Stimulated activated CD4-positive, alpha-beta T cell treated with anti-CD3 and anti-CD28 coated beads, Interleukin-12 subunit alpha, Interleukin-12 subunit beta, amount 100 ng/mL, for 24 hours (primary cell): Measurements from ENCODE around the gene OVOL1.

Experiments used
- DNase-seq, 2 experiments: peaks; one replicate each; pipeline ENCODE4 v3.0.0-alpha.2; 2020; ENCODE audit warnings: low read depth in 2 of 2

Gene OVOL1

GRCh38 chr11:65791719-65792213 is 4.9 kb downstream of the OVOL1 start:
- DNase-seq = peak in 1 of 2 experiments; percentile 43

GRCh38 chr11:65792456-65792855 is 5.6 kb downstream of the OVOL1 start:
- DNase-seq = no peak

- no peak for DNase-seq
These were observed 6.3 kb downstream of the OVOL1 start for GRCh38 chr11:65793144-65793581.

- no peak for DNase-seq
These were observed 7.0 kb downstream of the OVOL1 start for GRCh38 chr11:65793625-65794400.

- no peak for DNase-seq
These were observed 8.0 kb downstream of the OVOL1 start for GRCh38 chr11:65794570-65795510.

GRCh38 chr11:65796726-65797601 is 10.1 kb downstream of the OVOL1 start:
- DNase-seq = no peak

- DNase-seq = no peak
These were observed 10.8 kb downstream of the OVOL1 start for GRCh38 chr11:65797711-65798110.

GRCh38 chr11:65798882-65799281 is 12.0 kb downstream of the OVOL1 start:
- DNase-seq = no peak

GRCh38 chr11:65801153-65801987 is 14.5 kb downstream of the OVOL1 start:
- no peak for DNase-seq

- no peak for DNase-seq
These were observed 16.0 kb downstream of the OVOL1 start for GRCh38 chr11:65802841-65803240.

- DNase-seq = no peak
These were observed 17.1 kb downstream of the OVOL1 start for GRCh38 chr11:65803797-65804492.

GRCh38 chr11:65806979-65807378 is 20.1 kb downstream of the OVOL1 start:
- no peak for DNase-seq

- DNase-seq = no peak
These were observed 22.0 kb downstream of the OVOL1 start for GRCh38 chr11:65808744-65809341.

- no peak for DNase-seq
These were observed 22.6 kb downstream of the OVOL1 start for GRCh38 chr11:65809496-65809895.

GRCh38 chr11:65810046-65810868 is 23.4 kb downstream of the OVOL1 start:
- DNase-seq = no peak

- no peak for DNase-seq
These were observed 25.1 kb downstream of the OVOL1 start for GRCh38 chr11:65811764-65812475.

- no peak for DNase-seq
These were observed 27.5 kb downstream of the OVOL1 start for GRCh38 chr11:65814131-65814985.
